Dedifferentiated amniotic fluid mesenchymal stem cell (primary cell): ENCODE results near the gene PROB1.
"Not testable (repeated sequence)": the region's sequence is repeated elsewhere in the genome, so short reads cannot be mapped to it uniquely, and the experiment has no call there.

Experiments
- DNase-seq: peaks from one replicate; pipeline ENCODE4 v3.0.0-alpha.2; 2016; ENCODE audit errors: extremely low spot score

The PROB1 gene

GRCh38 chr5:139394654-139395566 lies at the start of gene PROB1:
Gene PROB1 (minus strand): TSS chr5:139395104. CDS start chr5:139395081, 23 bp downstream.
- DNase-seq: no peak

GRCh38 chr5:139443831-139444453 lies 49.0 kb upstream of the PROB1 start:
- no peak for DNase-seq

- not testable (repeated sequence) for DNase-seq
Measured at GRCh38 chr5:139440416-139440815, 45.5 kb upstream of the PROB1 start.

GRCh38 chr5:139439013-139439903 lies 44.4 kb upstream of the PROB1 start, which contains the start of gene DNAJC18:
Gene DNAJC18 (minus strand): TSS chr5:139439525. CDS start chr5:139439445, 80 bp downstream.
- peak; percentile 91 for DNase-seq

GRCh38 chr5:139438707-139439012 lies 43.8 kb upstream of the PROB1 start:
- no peak for DNase-seq

- no peak for DNase-seq
Measured at GRCh38 chr5:139435676-139436075, 40.8 kb upstream of the PROB1 start.

- no peak for DNase-seq
Measured at GRCh38 chr5:139431706-139432105, 36.8 kb upstream of the PROB1 start.

GRCh38 chr5:139430015-139430414 lies 35.1 kb upstream of the PROB1 start:
- DNase-seq: no peak

GRCh38 chr5:139426203-139426885 lies 31.4 kb upstream of the PROB1 start:
- peak; percentile 26 for DNase-seq

GRCh38 chr5:139425497-139425896 lies 30.6 kb upstream of the PROB1 start:
- no peak for DNase-seq

- DNase-seq: peak; percentile 63
Measured at GRCh38 chr5:139422307-139422893, 27.5 kb upstream of the PROB1 start.

- DNase-seq: no peak
Measured at GRCh38 chr5:139419226-139420192, 24.6 kb upstream of the PROB1 start.

GRCh38 chr5:139418793-139419192 lies 23.9 kb upstream of the PROB1 start:
- DNase-seq: no peak

- DNase-seq: no peak
Measured at GRCh38 chr5:139417214-139417613, 22.3 kb upstream of the PROB1 start.

- no peak for DNase-seq
Measured at GRCh38 chr5:139416651-139417050, 21.7 kb upstream of the PROB1 start.

- no peak for DNase-seq
Measured at GRCh38 chr5:139415869-139416268, 21.0 kb upstream of the PROB1 start.

- DNase-seq: no peak
Measured at GRCh38 chr5:139415221-139415861, 20.4 kb upstream of the PROB1 start.

- no peak for DNase-seq
Measured at GRCh38 chr5:139414581-139415130, 19.8 kb upstream of the PROB1 start.

GRCh38 chr5:139413963-139414362 lies 19.1 kb upstream of the PROB1 start:
- DNase-seq: no peak
